MG63 (cell line): Measurements from ENCODE around the gene ANKRD28. TPM values are rescaled to one million over a fixed set of nuclear protein-coding genes. Genes with fewer than 3 reads are reported as not detected.

Source experiments
- DNase-seq: peaks from one replicate; pipeline ENCODE4 v3.0.0-alpha.2; 2020
- H3K27me3 ChIP-seq: fragments of 250-450 bp; sonication (Bioruptor Pico); 2 replicates; pipeline ENCODE4 v1.5.1; 2020; ENCODE audit warnings: mild to moderate bottlenecking, moderate library complexity
- H3K36me3 ChIP-seq: fragments of 250-450 bp; sonication (Bioruptor Pico); 2 replicates; pipeline ENCODE4 v1.5.1; 2020; ENCODE audit warnings: mild to moderate bottlenecking, moderate library complexity
- H3K4me3 ChIP-seq: fragments of 250-450 bp; sonication (Bioruptor Pico); 2 replicates; pipeline ENCODE4 v1.5.1; 2020; ENCODE audit warnings: mild to moderate bottlenecking, moderate library complexity
- H3K9me3 ChIP-seq: fragments of 250-450 bp; sonication (Bioruptor Pico); 2 replicates; pipeline ENCODE4 v1.5.1; 2020; ENCODE audit warnings: mild to moderate bottlenecking, moderate library complexity
- total RNA-seq: library from RNA; depleted of rRNA; stranded (reverse); fragments of >200 nt; shearing (Covaris generic); gene quantifications from 2 replicates; pipeline ENCODE4 v1.2.3, GENCODE V29; 2014; ENCODE audit warnings: low replicate concordance

Gene ANKRD28
- total RNA-seq, 1 experiment from 2014 or later = 25.1 TPM

DNA sequence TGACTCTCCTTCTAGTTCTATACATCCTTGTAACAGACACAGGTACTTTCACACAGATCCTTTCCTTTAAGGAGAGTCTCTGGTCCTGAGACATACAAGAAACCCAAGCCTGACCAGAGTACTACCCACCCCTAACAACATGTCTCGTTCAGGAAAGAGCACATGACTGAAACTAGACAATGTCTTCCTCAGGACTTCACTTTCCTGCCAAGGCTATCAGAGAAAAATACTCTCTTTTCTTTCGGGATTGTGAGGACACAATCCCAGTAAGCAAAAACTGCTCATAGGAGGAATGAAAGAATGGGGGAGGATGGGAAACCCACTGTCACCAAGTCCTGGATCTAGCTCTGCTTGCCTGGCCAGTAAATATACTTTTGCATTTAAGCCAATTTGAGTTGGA is 11.5 kb upstream of the ANKRD28 start:
- DNase-seq = no peak
- H3K36me3 ChIP-seq = no peaks in the 10 kb centered on the region
- no peaks in the 10 kb centered on the region for H3K9me3 ChIP-seq
- no peak overlapping the region for H3K4me3 ChIP-seq
- H3K27me3 ChIP-seq = no peaks in the 10 kb centered on the region

- no peaks in the 10 kb centered on the region for H3K9me3 ChIP-seq
- no peaks in the 10 kb centered on the region for H3K27me3 ChIP-seq
- H3K36me3 ChIP-seq = no peaks in the 10 kb centered on the region
- no peak for DNase-seq
- H3K4me3 ChIP-seq = no peak overlapping the region
These were observed 11.0 kb upstream of the ANKRD28 start for GRCh38 chr3:15808679-15809310.

DNA sequence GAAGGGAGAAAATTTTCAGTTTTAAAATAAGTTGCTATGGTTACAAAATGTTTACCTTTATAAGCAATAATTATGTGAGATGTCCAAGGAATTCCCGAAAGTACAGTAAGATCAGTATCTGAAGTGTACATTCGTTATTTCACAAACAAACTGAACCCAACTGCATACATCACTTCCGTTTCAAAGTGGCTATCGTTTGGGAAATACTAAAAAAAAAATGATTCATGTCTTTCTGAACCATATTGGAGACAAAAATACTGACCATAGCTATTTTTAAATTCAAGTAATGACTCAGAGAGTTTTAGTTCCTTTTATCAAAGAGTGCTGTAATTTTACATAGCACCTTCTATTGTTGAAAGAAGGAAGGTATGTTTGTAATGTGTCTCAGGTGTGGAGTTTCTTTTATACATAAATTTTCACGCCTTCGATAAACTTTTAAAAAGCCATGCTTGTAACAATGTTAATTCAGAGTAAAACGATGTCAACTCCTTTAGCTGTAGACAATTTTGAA is 8.0 kb upstream of the ANKRD28 start:
- no peak for DNase-seq
- H3K4me3 ChIP-seq = no peak overlapping the region
- H3K36me3 ChIP-seq = no peaks in the 10 kb centered on the region
- no peaks in the 10 kb centered on the region for H3K27me3 ChIP-seq
- H3K9me3 ChIP-seq = no peaks in the 10 kb centered on the region

DNA sequence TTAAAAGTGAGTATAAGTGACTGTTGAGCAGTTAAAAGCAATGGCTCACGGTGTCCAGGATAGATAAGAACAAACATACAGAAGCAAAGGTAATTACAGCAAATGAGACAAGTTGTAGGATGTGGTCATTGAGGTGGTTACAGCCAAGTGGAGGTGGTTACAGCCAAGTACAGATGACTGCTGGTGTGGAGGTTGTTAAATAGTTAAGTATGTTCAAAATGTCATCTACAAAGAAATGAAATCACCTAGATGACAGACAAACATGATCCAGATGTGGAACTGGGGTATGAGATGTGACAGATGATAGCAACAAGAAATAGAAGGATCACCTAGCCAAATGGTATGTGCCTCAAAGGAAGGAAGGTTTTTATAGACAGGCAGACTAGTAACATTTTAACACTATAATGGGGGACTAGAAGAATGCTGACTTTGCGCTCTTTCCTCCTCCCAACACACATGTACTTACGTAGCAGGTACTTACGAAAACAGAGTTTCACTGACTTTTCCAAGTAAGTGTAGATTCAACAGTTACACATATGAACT is 6.8 kb upstream of the ANKRD28 start:
- Histone ChIP-seq H3K9me3 (no peaks in the 10 kb centered on the region), H3K27me3 (no peaks in the 10 kb centered on the region), H3K36me3 (no peaks in the 10 kb centered on the region), H3K4me3 (no peak overlapping the region)
- DNase-seq = no peak

DNA sequence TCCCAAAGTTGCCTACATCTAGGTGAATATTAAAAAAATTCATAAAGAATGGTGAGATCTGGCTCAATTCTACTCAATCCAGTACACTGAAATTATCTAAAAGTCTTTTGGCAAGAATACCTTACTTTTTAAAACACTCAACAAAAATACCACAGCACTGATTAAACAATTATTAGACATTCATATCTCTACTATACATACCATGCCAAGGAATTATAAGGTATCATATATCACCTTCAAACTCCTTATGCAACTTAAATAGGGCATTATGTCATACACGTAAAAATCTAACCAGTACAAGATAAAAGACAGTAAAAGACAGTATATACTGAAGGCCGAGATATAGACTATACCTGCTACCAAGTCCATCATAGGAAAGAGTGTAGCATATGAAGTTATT is 6.1 kb upstream of the ANKRD28 start:
- Histone ChIP-seq H3K9me3 (no peaks in the 10 kb centered on the region), H3K27me3 (no peaks in the 10 kb centered on the region), H3K4me3 (no peak overlapping the region), H3K36me3 (no peaks in the 10 kb centered on the region)
- DNase-seq = no peak

DNA sequence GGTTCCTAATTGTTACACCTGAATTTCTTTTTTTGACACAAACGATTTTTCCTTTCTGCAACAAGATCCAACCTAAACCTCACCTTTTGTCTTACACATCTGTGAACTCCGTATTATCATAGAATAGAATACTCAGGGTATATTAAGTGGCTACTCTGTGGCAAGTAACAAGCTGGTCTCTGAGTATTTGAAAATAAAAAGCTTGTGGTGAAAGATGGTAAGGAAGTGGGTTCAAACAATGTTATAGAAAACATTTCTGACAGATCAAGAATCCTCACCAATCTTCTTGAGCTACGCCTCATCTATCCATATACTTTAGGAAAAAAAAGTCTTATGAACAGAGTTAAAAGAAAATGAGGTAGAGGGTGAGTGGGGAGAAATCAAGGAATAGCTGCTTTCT is 3.5 kb upstream of the ANKRD28 start:
- Histone ChIP-seq H3K9me3 (no peaks in the 10 kb centered on the region), H3K4me3 (no peak overlapping the region), H3K36me3 (no peaks in the 10 kb centered on the region), H3K27me3 (no peaks in the 10 kb centered on the region)
- DNase-seq = no peak

DNA sequence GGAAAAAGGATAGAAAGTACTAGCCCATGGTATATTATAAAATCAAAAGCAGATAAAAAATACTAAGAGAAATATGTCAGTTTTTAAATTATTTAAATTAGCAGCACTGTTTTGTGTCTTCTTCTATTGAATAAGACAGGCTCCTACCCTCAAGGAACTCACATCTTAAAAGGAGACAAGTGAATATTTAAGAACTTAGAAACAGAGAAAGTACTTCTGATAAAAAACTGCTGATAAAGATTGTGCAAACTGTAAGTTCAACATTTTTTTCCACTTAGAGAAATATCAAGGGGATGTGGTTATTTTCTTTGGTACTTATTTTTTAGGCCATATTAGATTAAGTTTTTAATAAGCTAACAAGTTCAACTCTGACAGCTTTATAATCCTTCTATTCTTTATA is 3.0 kb upstream of the ANKRD28 start:
- Histone ChIP-seq H3K4me3 (no peak overlapping the region), H3K27me3 (no peaks in the 10 kb centered on the region), H3K9me3 (no peaks in the 10 kb centered on the region), H3K36me3 (no peaks in the 10 kb centered on the region)
- no peak for DNase-seq

DNA sequence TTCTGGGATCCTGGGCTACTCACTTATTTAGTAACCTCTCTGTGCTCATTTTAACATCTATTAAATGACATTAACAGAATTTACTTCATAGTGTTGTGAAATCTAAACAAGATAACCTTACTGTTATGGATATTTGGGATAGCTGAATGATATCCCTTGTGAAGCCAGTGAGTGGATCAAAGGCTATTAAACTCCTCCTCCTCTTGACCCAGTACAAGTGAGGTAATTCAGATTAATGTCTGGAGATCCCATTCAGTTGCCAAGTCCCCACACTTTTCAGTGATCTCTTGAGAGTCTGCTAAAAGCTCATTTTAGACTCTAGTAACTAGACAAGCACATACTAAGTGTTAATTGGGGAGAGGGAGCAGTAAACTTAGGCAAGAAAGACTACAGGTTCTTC is 2.5 kb upstream of the ANKRD28 start:
- Histone ChIP-seq H3K27me3 (no peaks in the 10 kb centered on the region), H3K9me3 (no peaks in the 10 kb centered on the region), H3K36me3 (no peaks in the 10 kb centered on the region), H3K4me3 (no peak overlapping the region)
- DNase-seq = no peak

DNA sequence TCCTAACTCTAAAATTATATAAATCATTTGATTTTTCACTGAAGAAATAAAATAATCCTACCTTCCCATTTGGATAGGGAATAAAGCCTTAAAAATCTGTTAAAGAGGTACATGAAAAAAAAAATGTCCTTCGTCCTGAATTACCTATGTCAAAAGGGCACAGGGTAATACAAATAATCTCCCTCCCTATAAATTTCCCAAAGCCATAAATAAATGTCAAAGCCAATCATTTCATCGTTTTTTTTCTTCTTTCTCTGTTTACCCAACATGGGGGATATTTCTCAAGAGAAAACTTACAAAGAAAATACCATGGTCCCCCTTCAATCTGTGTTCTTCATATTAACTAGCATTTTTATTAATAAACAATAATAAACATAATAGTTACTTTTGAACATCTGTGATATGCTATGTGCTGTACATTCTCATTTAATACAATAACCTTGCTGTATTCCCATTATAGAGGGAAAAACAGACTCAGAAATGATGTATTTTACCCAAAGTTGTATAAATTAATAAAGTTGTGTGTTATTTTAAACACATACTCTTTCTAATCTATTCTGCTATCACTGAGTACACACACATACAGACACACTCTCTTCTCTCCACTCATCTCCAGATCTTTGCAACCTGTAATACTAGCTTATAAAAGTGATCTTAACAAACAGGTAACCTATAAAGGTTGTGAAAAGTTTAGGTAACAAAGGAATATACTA is 910 bp upstream of the ANKRD28 start:
- peak overlapping the region; percentile 15; the same call in 1 of the 2 replicates for H3K4me3 ChIP-seq
- no peaks in the 10 kb centered on the region for H3K36me3 ChIP-seq
- no peak for DNase-seq

GRCh38 chr3:15796771-15797641 is 773 bp downstream of the ANKRD28 start:
- no peaks in the 10 kb centered on the region; the same call in 1 of the 2 replicates for H3K9me3 ChIP-seq
- H3K27me3 ChIP-seq = no peaks in the 10 kb centered on the region
- peak; percentile 11 for DNase-seq
- H3K36me3 ChIP-seq = peaks cover 11% of the 10 kb centered on the region
- H3K4me3 ChIP-seq = peak overlapping the region; percentile 52

More for the DNA sequence above, 910 bp upstream of the ANKRD28 start:
- no peaks in the 10 kb centered on the region for H3K9me3 ChIP-seq
- no peaks in the 10 kb centered on the region for H3K27me3 ChIP-seq

GRCh38 chr3:15796331-15796730 is 1.4 kb downstream of the ANKRD28 start:
- Histone ChIP-seq H3K36me3 (peaks cover 17% of the 10 kb centered on the region), H3K27me3 (no peaks in the 10 kb centered on the region), H3K4me3 (peak overlapping the region; percentile 52), H3K9me3 (no peaks in the 10 kb centered on the region; the same call in 1 of the 2 replicates)
- no peak for DNase-seq

DNA sequence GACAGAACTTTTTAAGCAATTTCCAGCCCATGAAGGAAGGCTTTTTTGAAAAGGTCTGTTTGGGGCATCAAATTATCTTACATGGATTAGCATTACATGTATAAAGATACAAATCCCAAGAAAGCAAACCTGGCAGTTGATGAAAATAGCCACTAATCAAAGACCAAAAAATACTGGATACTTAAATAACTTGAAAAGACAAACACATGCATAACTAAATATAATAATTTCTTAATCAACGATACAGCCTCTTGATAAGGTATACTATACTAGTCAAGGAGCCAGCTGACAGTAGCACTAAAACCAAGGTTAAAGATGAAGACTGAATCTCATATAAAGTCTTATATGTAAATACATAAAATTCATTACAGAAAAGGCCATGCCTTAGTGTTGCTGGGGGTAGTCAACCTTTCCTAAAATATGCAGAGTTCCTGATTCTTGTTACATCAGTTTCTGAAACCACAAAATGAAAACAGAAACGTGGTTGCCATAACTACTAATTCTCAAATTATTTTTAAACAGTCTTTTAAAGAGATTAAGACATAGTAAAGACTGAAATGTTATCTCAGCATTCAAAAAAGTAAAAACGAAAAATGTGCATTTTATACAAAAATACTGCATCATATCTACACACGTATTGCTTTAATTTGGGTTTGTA is 2.0 kb downstream of the ANKRD28 start:
- DNase-seq = no peak
- Histone ChIP-seq H3K9me3 (peaks cover 3% of the 10 kb centered on the region; the same call in 1 of the 2 replicates), H3K4me3 (peak overlapping the region; percentile 52), H3K36me3 (peaks cover 23% of the 10 kb centered on the region), H3K27me3 (no peaks in the 10 kb centered on the region)

DNA sequence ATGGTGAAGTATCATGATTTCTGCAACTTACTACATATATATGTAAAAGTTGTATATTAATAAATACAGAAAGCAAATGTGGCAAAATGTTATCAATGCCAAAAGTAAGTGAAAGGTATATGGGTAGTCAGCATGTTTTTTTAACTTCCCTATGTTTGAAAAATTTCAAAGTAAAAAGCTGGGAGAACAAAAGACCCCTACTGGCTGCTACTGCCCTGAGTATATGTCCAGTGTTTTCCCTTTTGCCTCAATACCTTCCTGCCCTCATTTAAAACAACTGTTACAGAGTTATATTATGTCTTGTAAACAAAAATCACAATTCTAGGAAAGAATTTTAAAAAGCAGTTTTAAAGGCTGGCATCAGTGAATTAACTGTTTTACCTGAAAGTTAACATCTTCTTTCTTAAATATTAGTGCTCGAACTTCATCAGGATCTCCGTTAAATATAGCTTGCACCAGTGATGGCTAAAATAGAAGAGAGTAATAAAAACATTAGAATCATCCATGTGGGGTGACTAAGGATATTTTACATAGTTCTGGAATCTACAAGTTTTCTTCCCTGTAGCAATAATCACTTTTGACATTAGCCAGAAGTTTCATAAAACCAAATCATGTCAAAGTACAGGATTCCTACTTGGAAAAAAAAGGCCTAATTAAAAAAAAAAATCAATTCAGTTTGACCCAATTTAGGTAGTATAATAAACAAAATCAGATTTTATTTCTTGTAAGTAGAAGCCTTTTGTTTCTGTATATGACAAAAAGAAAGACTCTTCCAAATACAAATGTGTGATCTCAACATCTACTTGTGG is 2.7 kb downstream of the ANKRD28 start:
- Histone ChIP-seq H3K36me3 (peaks cover 30% of the 10 kb centered on the region), H3K27me3 (no peaks in the 10 kb centered on the region), H3K4me3 (peak overlapping the region; percentile 52), H3K9me3 (peaks cover 3% of the 10 kb centered on the region; the same call in 1 of the 2 replicates)
- DNase-seq = no peak

DNA sequence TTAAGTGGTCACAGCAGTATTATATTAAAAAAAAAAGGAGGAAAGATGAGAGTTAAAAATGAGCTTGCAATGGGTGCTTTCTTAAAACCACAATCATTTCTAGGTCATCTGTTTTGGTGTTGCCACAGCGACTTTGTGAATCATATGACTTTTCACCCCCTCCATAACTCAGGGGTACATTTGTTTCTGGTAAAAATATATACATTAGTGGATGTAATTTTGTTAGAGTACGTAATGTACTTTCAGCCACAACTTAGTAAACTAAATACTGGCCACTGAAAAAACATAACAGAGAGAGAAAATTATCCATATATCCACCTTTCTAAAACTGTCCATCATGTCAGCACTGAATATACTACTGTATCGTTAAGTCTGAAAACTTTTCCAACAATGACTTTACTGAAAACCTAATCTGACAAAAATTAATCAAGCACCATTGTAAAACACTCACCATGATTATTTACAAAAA is 3.4 kb downstream of the ANKRD28 start:
- peak overlapping the region; percentile 52 for H3K4me3 ChIP-seq
- H3K9me3 ChIP-seq = peaks cover 3% of the 10 kb centered on the region; the same call in 1 of the 2 replicates
- no peaks in the 10 kb centered on the region for H3K27me3 ChIP-seq
- no peak for DNase-seq
- peaks cover 35% of the 10 kb centered on the region for H3K36me3 ChIP-seq

DNA sequence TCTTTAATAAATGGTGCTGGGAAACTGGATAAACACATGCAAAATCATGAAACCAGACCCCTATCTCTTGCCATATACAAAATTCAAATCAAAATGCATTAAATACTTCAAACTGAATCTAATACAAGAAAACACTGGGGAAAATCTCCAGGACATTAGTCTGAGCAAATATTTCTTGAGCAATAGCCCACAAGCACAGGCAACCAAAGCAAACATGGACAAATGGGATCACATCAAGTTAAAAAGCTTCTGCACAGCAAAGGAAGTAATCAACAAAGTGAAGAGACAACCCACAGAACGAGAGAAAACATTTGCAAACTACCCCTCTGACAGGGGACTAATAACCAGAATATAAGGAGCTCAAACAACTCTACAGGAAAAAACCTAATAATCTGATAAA is 6.3 kb downstream of the ANKRD28 start:
- Histone ChIP-seq H3K9me3 (peaks cover 3% of the 10 kb centered on the region; the same call in 1 of the 2 replicates), H3K4me3 (no peak overlapping the region), H3K27me3 (no peaks in the 10 kb centered on the region), H3K36me3 (peaks cover 48% of the 10 kb centered on the region)
- DNase-seq = no peak
